HG02943 (cell line): Measurements from ENCODE around the gene MIOS.
A peak's percentile ranks its signal among the peaks of the same experiment; 100 is the strongest.
"Not testable (repeated sequence)": the region's sequence is repeated elsewhere in the genome, so short reads cannot be mapped to it uniquely, and the experiment has no call there.

ENCODE experiments used
- ATAC-seq: cut with Tn5 transposase; IDR thresholded peaks from one replicate; pipeline ENCODE4 v1.9.1; 2021; ENCODE audit warnings: mild to moderate bottlenecking, low read depth, moderate library complexity; ENCODE audit not compliant: unreplicated experiment

The MIOS gene

DNA sequence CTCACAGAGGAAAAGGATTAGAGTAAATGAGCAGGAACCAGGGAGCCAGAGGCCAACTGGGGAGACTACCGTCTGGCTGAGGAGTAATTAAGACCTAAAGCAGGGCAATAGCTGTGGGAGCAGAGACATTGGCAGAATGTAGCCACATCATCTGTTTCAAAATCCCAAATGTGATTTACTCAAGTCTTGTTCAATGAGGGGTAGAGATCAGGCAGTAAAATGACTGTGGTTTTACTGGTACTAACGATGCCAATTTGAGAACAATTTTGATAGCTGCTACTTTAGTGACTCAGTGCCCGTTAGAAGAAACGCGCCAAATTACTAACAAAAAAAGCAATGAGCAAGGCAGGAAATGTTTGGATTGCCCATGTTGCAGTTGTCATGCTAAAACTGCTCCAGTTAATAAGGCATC is 12.7 kb upstream of the MIOS start:
- no peak for ATAC-seq

DNA sequence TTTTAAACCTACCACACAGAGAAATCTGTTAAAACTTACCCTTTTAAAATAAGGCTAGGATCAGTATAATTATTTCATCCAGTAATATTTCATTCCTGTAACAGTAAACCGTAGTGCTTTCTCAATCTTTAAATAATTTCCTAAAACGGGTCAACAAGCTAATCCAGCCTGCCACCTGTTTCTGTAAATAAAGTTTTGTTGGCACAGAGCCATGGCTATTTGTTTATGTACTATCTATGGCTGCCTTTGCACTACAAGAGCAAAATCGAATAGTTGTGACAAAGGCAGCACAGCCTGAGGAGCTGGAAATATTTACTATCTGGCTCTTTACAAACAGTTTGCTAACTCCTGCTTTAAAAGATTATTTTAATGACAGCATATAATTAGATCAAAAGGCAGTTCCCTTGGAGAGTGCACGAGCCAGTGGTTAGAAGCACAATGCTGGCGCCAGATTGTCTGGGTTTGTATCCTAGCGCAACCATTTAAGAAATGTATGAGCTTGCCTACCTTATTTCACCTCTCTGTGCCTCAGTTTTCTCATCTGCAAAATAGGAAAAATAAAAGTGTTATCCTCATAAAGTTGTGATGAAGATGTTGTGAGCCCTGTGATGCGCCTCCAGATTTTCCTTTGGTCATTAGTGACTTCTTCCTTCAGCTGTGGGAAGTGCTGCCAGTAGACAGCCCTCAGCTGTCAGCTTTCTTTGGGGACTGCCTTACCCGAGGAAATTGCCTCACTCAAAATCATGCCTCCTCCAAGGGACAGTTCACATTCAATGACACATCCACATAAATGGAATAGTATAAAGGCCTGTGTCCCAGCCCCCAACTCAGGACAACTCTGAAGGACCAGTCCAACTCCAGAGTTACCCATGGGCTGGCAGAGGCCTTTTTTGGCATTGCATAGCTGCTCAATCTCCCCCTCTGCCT is 11.8 kb upstream of the MIOS start:
- no peak for ATAC-seq

DNA sequence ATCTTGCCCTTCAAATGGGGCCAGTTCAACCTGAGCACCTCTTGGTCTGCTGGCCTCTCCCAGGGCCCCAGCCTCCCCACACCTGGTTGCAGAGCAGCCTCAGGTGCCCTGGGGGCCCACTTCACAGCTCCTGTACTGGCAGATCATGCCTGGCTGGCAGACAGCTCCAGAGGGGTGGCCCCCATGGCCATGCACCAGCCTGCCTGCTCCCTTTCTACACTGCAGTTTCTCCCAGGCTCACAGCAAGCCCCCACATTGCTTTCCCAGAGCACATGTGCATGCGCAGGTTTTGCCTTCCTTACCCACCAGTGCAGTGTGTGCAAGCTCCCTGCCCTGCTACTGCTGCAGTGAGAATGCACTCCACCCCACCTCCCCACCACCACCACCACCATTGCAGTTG is 9.8 kb upstream of the MIOS start:
- no peak for ATAC-seq

DNA sequence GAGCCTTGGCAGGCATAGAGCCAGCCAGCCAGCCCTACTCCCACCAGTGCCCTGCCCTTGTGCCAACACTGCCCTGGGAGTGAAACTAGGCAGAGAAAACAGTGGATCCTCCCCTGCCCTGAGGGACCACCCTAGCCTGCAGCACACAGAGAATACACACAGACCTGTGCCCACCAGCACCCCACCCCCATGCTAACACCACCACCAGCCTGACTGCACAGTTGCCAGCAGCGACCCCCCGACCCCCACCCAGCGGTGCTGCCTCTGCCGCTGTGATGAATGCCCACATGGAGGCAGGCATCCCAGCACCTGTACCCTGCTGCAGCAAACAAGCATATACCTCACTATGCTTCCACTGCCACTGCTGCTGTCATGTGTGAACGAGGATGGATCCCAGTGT is 9.4 kb upstream of the MIOS start:
- ATAC-seq, result no peak

GRCh38 chr7:7561591-7561990 is 5.1 kb upstream of the MIOS start:
- ATAC-seq, result not testable (repeated sequence)

DNA sequence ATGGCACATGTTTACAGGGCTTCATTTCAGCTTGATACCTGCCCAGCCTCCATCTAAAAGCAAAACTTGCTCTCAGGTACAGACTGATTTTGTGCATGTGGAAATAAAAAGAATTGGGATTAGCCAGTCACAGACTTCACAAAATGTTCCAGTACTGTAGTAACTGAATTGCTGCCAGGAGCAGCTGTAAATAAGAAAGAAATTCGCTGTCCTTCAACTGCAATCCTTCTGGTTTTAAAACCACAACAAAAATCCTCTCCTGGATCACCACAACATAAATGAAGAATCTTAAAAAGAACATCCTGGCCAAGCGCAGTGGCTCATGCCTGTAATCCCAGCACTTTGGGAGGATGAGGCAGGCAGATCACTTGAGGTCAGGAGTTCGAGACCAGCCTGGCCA is 3.9 kb upstream of the MIOS start:
- ATAC-seq, result no peak

- ATAC-seq, result no peak
Measured at GRCh38 chr7:7563269-7563668, 3.4 kb upstream of the MIOS start.

- no peak for ATAC-seq
Measured at GRCh38 chr7:7563813-7564212, 2.9 kb upstream of the MIOS start.

DNA sequence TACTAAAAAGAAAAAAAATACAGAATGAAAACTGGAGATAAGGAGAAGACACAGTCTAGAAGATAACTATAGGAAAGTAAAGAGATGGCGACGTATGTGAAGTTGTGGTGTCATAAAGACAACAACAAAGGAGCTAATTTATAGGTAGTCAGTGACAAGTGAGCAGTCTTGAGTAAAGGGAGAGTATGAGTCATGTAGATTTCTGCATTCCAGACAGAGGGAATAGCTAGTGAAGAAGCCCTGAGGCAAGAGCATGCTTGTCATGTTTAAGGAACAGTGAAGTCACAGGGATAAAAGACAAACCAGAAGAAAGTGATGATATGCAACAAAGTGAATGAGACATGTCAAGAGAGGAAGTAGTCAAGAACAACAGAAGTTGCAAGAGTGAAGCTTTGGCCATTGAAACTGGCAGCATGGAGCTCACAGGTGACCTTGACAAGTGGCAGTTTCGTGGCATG is 2.3 kb upstream of the MIOS start:
- no peak for ATAC-seq

DNA sequence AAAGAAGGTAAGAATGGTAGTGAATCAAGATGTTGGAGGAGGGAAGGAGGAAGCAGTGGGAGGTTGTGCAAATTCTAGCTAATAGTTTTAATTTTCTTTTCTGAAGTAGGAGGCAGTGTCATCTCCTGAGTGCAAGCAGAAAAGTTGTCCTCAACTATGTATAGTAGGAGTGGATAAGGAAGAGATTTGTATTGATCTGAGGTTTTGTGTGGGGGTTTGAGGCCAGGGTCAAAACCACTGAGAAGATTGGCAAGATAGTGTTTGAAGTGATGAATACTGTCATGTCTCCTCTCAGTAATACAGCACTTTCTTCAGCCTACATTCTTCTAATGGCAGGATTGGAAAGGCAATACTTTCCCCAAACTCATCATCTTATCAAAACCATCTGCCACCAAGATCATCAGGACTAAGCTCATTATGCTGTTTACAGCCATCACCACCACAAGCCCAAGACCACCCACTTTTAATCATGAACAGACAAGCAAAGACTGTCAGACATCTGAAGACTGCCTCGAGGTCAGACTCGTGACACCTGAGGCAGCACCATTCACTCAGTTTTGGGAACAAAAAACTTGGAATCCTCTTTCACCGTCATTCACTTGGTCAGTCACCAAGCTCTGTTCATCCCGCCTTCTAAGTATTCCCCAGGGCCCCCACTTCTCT is 1.5 kb upstream of the MIOS start:
- no peak for ATAC-seq

DNA sequence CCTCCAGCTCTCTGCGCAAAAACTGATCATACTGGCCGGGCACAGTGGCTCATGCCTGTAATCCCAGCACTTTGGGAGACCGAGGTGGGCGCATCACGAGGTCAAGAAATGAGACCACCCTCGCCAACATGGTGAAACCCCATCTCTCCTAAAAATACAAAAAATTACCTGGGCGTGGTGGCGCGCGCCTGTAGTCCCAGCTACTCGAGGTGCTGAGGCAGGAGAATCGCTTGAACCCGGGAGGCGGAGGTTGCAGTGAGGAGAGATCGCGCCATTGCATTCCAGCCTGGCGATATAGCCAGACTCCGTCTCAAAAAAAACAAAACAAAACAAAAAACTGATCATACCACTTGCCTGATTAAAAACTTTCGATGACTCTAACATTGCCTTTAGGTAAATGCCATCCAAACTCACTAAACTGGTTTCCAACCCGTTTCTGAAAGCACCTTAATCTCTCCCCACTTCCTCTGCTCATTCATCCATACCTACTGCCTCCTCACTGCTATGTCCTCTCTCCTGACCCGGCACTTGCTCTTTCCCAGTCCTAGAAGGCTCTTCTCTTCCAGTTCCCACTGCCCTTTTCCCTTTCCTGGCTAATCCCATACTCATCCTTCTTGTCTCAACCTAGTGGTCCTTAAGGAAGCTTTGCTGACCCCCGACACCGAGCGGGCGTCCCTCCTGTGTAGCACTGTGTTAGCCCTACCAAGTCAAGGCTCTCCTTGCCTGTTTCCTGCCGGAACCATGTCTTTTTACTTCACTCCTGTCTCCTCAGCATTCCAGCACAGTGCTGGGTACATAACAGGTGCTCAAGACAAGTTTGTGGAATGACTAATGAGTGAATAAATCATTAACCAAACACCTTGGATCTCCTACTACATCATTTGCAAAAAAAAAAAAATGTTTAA is 686 bp upstream of the MIOS start:
- ATAC-seq, result peak; percentile 32

DNA sequence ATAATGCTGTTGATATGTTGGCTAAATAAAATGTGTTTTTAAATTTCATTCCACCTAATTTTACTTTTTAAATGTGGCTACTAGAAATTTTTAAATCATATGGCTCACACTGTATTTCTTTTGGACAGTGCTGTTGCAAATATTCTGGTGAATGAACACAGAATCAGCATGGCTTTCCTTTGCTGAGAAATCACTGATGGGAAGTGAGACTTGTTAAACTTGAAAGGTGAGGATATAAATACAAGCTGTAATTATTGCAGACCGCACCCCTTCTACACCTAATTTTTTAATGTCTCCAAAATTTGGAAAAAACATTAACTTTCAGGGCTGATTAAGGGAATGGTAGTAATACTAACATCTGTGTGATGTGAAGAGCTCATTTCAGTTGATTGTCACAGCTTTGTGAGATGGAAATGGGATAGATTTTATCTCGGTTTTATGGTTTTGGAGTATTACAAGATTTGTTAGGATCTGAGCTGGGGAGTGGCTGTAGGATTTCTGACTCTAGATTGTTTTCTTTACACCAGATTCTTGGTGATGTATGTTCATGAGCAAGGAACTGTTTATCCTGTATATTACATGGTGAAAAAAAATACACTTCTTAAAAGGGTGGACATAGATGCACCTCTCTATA is 1.3 kb downstream of the MIOS start:
- no peak for ATAC-seq

DNA sequence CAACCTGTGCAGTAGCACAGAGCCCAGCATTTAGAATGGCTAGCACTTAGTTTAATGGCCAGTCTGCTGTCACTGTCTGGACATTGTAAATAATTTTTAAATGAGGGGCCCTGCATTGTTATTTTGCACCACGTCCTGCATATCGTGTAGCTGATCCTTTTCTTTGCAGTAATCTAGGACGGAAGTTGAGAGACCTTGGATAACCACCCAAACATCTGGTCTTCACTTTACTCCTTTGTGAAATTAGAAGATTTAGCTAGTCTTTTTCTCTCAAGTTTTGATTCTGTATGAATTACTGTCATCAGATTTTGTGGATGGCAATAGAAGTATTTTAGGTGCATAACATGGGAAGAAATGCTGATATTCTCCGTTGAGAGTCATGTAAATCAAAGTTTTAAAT is 1.9 kb downstream of the MIOS start:
- ATAC-seq, result no peak

GRCh38 chr7:7569081-7569527 is 2.4 kb downstream of the MIOS start:
- peak; percentile 41 for ATAC-seq

DNA sequence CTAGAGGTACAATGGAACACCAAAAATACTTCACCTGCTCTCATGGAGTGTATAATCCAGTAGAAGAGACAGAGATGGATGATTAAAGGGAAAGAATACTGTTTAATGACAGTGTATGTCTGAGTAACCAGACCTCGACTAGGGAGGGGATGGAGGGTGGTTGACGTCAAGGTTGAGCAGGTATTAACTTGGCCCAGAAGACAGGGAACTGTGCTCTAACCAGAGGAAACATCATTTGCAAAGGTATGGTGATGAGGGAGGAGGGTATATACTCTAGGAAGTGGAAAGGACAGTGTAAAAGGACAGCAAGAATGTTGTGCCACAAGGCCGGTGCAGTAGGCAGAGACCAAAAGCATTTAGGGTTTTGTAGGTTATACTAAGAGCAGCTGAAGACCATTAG is 2.9 kb downstream of the MIOS start:
- ATAC-seq, result no peak

- no peak for ATAC-seq
Measured at GRCh38 chr7:7570584-7570983, 3.9 kb downstream of the MIOS start.

GRCh38 chr7:7573701-7574100 is 7.0 kb downstream of the MIOS start:
- ATAC-seq, result no peak

DNA sequence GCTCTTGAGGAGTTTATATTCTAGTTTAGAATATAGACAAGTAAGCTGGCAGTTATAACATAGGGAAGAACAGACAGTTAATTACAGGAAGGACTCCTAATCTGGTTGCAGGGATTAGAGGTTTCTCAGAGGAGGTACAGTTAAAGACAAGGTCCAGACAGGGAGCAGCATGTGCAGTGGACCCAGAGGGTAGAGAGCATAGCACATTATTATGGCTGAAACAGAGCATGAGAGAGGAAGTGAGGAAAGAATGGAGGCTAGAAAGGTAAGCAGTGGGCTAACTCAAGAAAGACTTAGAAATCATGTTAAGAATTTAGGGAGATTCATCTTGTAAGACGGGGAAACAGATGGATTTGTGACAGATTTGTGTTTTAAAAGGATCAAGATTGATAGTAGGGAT is 9.7 kb downstream of the MIOS start:
- no peak for ATAC-seq

DNA sequence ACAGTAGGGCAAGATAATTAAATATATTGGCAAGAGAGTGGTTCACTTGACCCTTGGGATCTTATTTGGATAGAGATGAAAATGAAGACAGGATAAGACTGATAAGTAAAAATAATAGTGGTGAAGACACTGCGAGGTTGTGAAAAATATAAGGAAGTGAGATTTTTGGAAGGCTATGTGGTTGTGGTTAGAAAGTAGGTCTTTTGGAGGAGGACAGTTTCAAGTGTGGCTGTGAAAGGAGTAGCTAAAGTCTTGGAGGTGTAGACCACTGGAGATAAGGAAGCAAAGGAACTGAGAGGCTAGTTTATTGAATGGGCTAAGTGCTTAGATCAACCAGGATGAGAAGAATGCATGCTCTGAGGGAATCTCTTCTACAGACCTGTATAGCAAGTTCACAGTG is 11.2 kb downstream of the MIOS start:
- no peak for ATAC-seq

DNA sequence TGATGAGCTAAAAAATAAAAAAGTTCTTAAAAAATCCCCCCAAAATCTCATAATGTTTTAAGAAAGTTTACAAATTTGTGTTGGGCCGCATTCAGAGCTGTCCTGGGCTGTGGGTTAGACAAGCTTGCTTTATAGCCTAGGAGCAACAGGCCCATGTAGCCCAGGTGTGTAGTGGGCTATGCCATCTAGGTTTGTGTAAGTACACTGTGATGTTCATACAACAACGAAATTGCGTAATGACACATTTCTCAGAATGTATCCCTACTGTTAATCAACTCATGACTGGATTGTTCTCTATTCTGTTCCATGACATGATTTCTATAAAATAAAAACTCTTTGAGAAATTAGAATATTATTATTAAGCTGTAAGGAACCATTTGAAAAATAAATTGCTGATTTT is 13.0 kb downstream of the MIOS start:
- no peak for ATAC-seq
